ENCODE data around the gene C12orf75.
"Not testable (repeated sequence)": the region's sequence is repeated elsewhere in the genome, so short reads cannot be mapped to it uniquely, and the experiment has no call there.

The C12orf75 gene

DNA sequence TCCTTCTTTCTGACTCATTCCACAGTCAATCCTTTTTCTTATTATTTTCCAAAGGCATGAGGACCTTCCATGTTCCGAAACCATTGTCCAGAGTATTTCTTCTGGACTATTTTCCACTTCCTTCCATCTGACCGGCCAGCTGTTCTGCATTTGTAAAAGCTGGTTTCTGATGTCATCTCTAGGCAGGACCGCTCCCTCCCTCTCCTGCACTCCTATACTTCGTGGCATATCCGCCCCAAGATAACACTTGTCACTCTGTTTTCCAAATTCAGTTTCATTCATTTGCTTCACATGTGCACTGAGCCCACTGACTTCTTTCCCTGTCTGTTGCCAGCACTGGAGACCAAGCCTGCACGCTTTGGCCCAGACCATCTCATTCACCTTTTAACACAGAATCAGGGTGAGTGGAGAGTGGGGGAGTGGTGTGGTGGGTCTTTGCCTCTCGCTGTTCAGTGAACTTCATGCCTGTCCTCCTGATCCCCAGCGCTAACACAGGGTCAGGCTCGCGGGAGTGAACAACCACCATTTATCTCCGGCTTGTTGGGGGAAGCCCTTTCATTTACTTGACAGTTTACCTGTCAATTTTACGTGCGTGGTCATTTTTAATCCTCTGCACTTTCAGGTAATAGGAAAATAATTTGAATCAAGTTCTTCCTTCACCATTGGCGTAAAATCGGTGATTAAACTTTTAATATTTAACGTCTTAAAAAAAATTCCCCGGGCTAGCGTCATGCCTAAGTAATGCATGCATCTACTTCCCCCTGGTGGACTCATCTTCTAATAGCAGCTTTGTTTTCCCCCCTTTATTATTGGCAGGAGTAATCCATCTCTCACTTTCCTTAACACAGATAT lies 52.5 kb downstream of the C12orf75 start:
- DNase-seq: peak; percentile 47

GRCh38 chr12:105384220-105384619 lies 53.7 kb downstream of the C12orf75 start:
- DNase-seq: no peak

DNA sequence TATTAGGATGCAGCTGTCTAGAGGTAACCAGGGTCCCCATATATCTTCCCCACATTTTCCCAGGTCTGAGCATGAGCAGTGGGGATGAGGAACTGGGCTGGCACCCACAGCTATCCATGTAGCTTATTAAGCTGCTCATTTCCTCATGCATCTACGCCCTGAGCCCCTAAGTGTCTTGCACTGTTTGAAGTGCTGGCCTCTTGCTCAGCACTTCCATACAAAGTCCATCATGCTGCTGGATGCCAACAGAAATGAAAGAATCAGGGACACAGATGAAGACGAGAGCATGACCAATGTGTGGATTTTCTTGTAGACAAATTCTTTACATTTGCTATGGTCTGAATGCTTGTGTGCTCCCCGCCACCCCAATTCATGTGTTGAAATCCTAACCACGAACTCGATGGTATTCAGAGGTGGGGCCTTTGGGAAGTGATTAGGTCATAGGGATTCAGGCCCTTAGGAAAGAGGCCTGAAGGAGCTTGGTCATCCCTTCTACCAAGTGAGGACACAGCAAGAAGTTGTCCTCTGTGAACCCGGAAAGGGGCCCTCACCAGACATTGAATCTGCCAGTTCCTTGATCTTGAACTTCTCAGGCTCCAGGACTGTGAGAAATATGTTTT lies 54.5 kb downstream of the C12orf75 start:
- no peak for DNase-seq

GRCh38 chr12:105386431-105386830 lies 55.9 kb downstream of the C12orf75 start:
- no peak for DNase-seq

GRCh38 chr12:105391231-105391630 lies 60.7 kb downstream of the C12orf75 start:
- no peak for DNase-seq

GRCh38 chr12:105393587-105393986 lies 63.1 kb downstream of the C12orf75 start:
- peak; percentile 47 for DNase-seq

GRCh38 chr12:105396024-105396423 lies 65.5 kb downstream of the C12orf75 start:
- DNase-seq: no peak

- DNase-seq: no peak
Observed at GRCh38 chr12:105396983-105397382, 66.5 kb downstream of the C12orf75 start.

GRCh38 chr12:105398930-105399329 lies 68.4 kb downstream of the C12orf75 start:
- no peak for DNase-seq

DNA sequence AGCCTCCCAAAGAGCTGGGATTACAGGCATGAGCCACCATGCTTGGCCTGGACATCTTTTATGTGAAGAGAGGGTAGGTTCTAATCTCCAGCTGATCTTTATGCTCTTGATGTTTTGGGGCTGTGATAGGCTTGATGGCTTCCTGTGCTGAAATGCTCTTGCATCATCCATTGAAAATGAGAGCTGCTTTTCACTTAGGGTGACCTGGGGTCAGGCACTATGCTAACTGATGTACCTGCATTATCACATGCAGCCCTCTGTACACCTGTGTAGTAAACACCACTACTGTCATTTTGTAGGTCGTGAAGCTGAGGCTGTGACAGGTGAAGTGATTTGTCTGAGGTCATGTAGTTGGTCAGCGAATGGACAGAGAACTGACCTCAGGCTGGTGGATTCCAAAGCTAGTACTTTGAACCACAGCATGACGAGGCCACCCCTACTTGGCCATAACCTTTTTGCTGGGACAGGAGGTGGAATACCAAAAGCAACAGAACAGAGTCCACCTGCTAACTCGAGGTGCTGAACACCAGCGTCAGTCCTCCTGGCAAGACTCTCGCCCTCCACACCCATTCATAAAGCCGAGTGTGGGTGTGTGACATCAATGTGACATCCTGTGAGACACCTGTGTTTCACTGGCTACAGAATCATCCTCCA lies 69.1 kb downstream of the C12orf75 start:
- no peak for DNase-seq

DNA sequence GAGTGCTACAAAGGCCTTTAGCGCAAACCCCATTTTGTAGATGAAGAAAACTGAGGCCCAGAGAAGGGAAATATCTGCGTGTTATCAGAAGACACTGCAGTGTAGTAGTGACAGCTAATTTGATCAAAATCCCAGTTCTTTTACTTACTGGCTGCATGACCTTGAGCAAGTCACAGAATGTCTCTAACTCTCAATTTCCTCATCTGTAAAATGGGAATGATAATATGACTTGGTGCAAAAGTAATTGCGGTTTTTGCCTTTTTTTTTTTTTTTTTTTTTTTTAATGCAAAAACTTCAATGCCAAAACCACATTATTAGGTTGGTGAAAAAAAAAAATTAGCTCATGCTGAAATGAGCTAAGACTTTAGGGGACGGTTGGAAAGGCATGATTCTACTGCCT lies 69.7 kb downstream of the C12orf75 start:
- DNase-seq: no peak

GRCh38 chr12:105401198-105401597 lies 70.7 kb downstream of the C12orf75 start:
- no peak for DNase-seq

DNA sequence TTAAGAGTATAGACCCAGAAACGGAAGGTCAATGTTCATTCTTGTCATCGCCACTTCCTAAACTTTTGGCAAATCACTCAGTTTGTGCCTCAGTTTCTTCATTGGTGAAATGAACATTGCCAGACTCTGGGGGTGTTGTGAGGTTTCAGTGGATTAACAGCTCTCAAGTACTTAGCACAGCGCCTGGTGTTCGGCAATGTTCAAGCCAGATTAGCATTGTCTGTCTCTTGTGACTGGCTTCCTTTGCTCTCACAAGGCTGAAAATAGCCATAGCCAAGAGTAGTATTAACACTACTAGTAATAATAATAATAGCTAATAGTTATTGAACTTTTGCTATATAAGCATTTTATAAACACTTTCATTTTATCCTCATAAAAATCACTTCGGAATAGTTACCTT lies 71.9 kb downstream of the C12orf75 start:
- no peak for DNase-seq

DNA sequence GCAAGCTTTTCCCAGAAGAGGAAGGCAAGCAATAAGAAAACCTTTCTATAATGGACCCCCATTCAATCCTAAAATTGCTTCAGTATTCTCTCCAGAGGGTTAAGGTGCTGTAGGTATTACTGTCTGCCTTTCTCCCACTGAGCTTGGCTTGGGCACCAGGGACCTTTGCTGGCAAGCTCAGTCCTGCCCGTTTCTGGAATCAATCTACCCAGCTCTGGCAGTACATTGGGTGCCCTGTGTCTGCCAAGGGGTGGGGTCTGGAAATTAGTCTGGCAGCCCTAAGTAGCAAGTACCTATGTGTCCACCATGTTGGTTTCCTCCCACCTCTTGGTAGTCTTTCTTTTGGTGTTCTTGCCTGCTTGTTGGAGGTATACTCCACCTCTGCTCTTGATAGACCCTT lies 72.6 kb downstream of the C12orf75 start:
- no peak for DNase-seq

- not testable (repeated sequence) for DNase-seq
Observed at GRCh38 chr12:105404134-105404533, 73.6 kb downstream of the C12orf75 start.

DNA sequence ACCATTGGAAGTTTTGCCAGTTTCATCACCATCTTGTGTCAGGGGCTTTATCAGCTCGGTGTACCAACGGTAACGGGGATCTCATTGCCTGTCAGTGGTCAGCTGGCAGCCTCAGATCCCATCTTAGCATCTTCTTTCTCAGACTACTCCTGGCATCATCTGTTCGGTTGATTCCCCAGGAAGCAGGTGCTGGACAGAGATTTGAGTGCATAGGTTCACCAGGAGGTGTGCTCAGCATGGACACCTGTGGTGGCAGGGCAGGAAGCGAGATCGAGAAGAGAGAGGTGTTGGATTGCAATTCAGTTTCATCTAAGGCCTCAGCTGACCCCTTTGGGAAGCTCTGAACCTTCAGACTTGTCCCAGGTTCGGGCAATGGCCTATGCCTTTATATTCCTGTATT lies 76.0 kb downstream of the C12orf75 start:
- no peak for DNase-seq

- DNase-seq: no peak
Observed at GRCh38 chr12:105409279-105409678, 78.8 kb downstream of the C12orf75 start.

DNA sequence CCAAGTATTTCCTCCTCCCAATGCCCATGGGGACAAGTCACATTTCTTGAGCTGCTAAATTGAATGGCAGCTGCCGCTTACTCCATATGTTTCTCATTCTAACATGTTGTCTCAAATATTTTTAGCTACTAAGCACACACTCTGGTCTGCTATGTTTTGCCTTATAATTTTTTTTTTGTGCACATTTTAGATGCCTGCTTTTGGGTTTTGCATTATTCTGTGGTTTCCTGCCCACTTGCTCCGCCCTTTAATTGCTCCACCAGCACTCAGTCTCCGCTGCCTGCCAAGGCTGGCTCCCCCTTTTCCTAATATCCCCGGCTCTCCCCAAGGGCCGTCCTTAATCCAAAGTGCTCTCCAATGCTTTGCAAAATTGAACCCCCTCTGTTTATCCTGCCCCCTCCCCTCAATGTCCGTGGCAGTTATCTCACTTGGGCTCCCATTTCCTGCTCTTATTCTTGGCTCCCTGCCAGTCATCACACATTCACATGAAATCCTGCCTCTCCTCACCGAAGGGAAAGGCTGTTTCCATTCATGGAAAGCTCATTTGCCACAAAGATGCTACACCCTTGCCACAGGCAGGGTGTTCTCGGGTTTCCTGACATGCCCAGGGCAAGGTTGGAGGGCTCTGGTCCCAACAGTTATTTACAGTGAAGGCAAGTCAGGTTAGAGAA lies 79.4 kb downstream of the C12orf75 start:
- DNase-seq: peak; percentile 88

- no peak for DNase-seq
Observed at GRCh38 chr12:105413911-105414487, 83.5 kb downstream of the C12orf75 start.

GRCh38 chr12:105417732-105418131 lies 87.2 kb downstream of the C12orf75 start:
- no peak for DNase-seq

- DNase-seq: no peak
Observed at GRCh38 chr12:105418229-105418628, 87.7 kb downstream of the C12orf75 start.

GRCh38 chr12:105418821-105419291 lies 88.4 kb downstream of the C12orf75 start:
- DNase-seq: no peak

DNA sequence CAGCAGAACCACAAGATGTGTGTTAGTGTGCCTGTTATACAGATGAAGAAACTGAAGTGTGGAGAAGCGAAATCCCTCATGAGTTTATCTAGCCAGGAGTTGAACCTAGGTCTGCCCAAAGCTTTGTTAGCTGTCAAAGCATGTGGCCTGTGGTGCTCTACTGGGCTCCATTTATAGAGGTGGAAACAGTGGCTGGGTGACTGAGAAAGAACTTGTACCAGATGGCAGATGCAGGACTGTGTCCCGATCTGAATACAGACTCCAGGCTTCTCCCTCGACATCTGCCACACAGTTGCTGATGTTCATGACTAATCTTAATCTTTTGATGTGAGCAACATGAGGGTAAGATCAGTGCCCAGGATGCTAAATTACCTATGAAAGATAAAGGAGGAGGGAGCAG lies 89.1 kb downstream of the C12orf75 start:
- DNase-seq: no peak
